HepG2 (cell line): ENCODE measurements around the gene CHPF.

ENCODE experiments used
- CHD4 ChIP-seq: fragments of 200-600 bp; sonication (generic); IDR thresholded peaks from 2 replicates; pipeline ENCODE4 v1.7.0; 2017; ENCODE audit warnings: mild to moderate bottlenecking, low read length, borderline replicate concordance
- ELF1 ChIP-seq: sonication (generic); formaldehyde crosslinking; IDR thresholded peaks from 2 replicates; pipeline ENCODE4 v1.4.0; 2020; ENCODE audit warnings: missing genetic modification reagents
- JUND ChIP-seq: sonication (generic); formaldehyde crosslinking; IDR thresholded peaks from 2 replicates; pipeline ENCODE4 v1.8.0; 2022; ENCODE audit warnings: mild to moderate bottlenecking, missing genetic modification reagents
- PLRG1 ChIP-seq: fragments of 450-650 bp; conservative IDR thresholded peaks from 2 replicates; pipeline ENCODE4 v1.6.1; 2016
- TCF12 ChIP-seq, 2 experiments: fragments of 450-650 bp in 1 of 2; sonication (generic) in 1 of 2; formaldehyde crosslinking in 1 of 2; IDR thresholded peaks; 2 replicates each; pipeline versions ENCODE4 v1.6.1 to v1.8.0; 2017 to 2022; ENCODE audit warnings: antibody characterized with exemption in 1 of 2, mild to moderate bottlenecking in 1 of 2, missing genetic modification reagents in 1 of 2, moderate library complexity in 1 of 2
- ZNF234 ChIP-seq: sonication (generic); formaldehyde crosslinking; conservative IDR thresholded peaks from 2 replicates; pipeline ENCODE4 v1.5.1; 2020; ENCODE audit warnings: mild to moderate bottlenecking, missing genetic modification reagents

- TF ChIP-seq PLRG1 = no peak
- TF ChIP-seq ZNF234 = no peak
- no peak for TF ChIP-seq ELF1 (CRISPR knock-in tag)
- no peak for TF ChIP-seq TCF12 (IDR thresholded peaks at IDR 0.05)
- no peak for TF ChIP-seq TCF12 (CRISPR knock-in tag; IDR thresholded peaks at IDR 0.05)
- TF ChIP-seq JUND (CRISPR knock-in tag) = no peak
- TF ChIP-seq CHD4 = no peak
Measured at GRCh38 chr2:219545295-219545942, 1.8 kb upstream of the CHPF start.
